ENCODE results near the gene EFCAB13.
A peak's percentile ranks its signal among the peaks of the same experiment; 100 is the strongest.

The EFCAB13 gene, protein sequence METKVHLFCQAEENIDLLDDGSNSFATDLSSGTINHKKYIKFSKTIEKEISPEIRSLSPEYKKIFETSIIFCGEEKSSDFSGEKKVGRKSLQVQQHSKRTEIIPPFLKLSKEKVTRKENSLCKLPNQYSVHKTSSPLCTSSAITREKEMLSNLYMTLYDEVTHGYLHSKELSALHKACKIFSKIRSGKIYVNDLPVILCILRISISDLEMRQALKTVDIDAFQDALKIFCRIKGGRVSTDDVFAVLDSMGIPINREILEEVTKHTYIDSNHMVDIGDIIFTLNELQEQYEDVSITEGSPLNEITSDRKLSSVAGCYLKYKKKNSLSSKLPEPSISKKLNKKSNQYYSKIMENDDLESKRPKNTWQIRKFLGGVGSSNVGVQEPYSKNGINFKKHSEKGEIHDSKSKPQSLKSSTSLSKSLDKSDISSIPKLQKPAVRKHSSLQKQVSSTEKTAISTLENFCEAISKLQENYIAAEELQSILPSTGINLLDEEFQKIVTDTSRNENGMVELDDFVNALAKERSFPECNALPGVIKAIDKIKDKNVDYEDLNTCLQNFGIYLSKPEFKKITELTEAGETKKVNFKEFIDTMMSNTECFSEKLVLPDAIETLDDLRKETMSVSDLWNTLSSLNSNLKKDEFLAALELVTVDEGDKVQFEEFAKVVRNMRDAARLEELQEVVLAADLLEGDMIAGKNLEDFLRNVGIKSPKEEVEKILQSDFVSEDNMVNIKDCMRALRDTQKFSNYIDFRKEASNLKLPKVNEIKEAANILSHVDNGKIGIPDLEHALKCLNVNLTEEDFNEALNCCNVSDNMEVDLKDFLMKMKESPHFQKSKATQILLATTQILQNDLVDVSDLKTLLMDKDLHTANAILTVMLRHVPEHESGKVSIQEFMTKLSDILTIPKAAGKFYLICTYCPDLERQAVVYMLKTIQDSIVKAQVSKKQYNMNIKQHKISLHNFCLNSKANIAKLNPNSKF

DNA sequence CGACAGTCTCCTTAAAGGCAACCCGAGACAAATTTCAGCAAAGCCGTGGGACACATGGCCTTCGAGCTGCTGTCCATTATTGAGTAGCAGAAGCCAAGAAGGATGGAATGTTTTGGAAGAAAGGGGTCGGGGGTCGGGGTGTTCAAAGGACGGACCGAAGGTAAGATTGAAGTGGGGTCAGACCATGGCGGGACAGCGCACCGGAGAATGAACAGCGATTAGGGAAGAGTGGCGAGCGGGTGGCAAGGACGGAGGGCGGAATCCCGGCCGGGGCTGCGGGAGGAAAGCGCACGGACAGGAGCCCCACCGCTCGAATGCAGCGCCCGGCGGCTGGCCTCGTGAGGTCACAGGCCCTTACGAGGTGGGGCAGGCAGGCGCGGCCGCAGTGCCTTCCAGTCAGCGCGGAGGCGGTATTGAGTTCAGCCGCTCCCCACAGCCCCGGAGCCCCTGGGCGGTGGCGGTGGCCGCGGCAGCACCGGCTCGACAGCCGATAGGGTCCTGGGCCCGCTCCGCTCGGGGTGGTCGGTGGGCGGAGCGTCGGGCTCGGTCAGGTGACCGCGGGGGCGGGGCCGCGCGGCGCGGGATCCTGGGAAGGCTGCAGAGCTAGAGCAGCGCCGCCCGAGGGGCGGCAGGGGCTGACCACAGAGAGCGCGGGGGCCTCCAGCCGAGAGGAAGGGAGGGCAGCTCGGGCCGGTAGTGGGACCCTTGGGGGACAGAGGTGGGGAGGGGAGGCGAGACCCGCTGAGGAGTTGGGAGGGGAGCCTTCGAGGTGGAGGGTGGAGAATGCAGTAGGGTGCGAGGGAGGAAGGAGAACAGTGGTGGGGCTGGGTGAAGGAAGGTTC lies at the start of gene EFCAB13:
Gene EFCAB13, plus strand, starts transcription at position 574 of the 842 bp plus-strand sequence. CDS start 4,399 bp downstream, outside the sequence.
- DNase-seq (ENCODE audit: low read depth, low spot score) = peak; percentile 73
- Histone ChIP-seq H3K36me3 (ENCODE audit: control insufficient read depth, insufficient read depth, low read length) (no peaks in the 10 kb centered on the region), H3K27me3 (ENCODE audit: control insufficient read depth, insufficient read depth, low read length) (no peaks in the 10 kb centered on the region; the same call in 1 of the 2 replicates), H3K27ac (ENCODE audit: low read length) (no peak within 1 kb of the TSS), H3K9me3 (ENCODE audit: control insufficient read depth, insufficient read depth, low read length) (no peaks in the 10 kb centered on the region), H3K4me3 (ENCODE audit: low read length) (peak within 1 kb of the TSS; percentile 65; the same call in 1 of the 2 replicates), H3K4me1 (ENCODE audit: control insufficient read depth, insufficient read depth, low read length) (peaks cover 3% of the 10 kb centered on the region; the same call in 1 of the 2 replicates)
- WGBS (ENCODE audit: insufficient coverage, insufficient read length) = no CpG with 5 or more reads among the region's 72 CpGs

DNA sequence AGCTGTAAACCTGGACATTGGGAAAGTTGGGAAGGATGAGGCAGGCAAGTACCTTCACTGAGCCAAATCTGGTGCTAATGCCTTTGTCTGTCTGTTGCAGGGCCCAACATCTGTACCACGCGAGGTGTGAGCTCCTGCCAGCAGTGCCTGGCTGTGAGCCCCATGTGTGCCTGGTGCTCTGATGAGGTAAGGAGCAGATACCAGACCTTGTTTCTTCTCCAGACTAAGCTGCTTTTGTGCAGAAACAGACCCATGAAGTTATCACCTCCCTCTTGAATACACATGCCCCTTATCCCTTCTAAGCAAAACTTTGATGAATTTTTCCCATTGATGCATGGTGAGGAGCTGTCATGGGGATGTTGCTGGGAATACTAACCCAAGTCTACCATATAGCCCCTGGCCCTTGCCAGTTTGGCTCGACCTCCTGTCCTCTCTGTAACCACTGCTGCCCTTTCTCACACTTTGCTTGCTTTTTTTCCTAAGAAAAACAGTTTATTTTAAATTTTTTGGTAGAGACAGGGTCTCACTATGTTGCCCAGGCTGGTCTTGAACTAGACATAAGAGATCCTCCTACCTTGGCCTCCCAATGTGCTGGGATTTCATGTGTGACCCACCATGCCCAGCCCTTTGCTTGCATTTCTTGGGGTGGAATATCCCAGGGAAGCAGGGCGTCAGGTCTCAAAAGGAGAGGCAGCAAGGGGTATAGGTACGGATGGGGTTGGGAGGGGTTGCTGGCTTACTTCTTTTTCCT lies 49.3 kb upstream of the EFCAB13 start:
- no peaks in the 10 kb centered on the region for H3K9me3 ChIP-seq (ENCODE audit: control insufficient read depth, insufficient read depth, low read length)
- no peaks in the 10 kb centered on the region for H3K27me3 ChIP-seq (ENCODE audit: control insufficient read depth, insufficient read depth, low read length)
- no peak overlapping the region for H3K27ac ChIP-seq (ENCODE audit: low read length)
- DNase-seq (ENCODE audit: low read depth, low spot score) = no peak
- no peak overlapping the region for H3K4me3 ChIP-seq (ENCODE audit: low read length)
- no peaks in the 10 kb centered on the region for H3K36me3 ChIP-seq (ENCODE audit: control insufficient read depth, insufficient read depth, low read length)
- peaks cover 5% of the 10 kb centered on the region; the same call in 1 of the 2 replicates for H3K4me1 ChIP-seq (ENCODE audit: control insufficient read depth, insufficient read depth, low read length)
- no CpG with 5 or more reads among the region's 5 CpGs for WGBS (ENCODE audit: insufficient coverage, insufficient read length)

DNA sequence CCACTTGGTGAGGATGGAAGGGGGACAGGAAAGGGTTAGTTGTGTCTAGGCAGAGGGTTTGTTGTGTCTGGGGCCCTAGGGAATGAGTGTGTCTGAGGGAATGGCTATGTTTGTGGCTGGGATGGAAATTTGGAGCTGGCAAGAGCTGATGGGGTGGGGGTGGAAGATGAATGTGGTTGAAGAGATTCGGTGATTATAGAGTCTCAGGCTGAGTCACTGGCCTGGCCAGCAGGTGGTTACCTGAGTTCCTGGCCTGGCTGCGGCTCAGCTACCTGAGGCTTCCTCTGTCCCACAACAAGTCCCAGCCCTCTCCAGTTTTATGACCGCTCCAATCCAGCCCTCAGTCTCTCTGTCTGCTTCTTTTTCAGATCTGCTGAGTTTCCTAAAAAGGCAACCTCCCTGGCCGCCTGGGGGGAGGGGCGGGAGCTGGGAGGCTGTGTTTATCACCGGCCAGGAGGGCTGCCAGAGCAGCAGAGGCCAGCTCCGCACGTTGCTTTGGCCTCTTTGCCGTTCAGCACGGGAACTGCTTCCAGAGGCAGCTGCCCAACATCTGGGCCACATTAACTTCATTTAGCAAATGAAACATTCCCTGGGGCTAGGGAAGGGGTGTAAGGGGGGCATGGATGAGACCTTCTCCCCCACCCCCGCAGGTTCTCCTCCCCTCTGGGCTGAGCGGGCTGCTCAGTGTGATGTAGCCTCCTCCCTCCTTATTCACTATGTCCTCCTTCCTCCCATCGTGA lies 48.3 kb upstream of the EFCAB13 start:
- H3K27ac ChIP-seq (ENCODE audit: low read length) = no peak overlapping the region
- H3K27me3 ChIP-seq (ENCODE audit: control insufficient read depth, insufficient read depth, low read length) = no peaks in the 10 kb centered on the region
- peaks cover 5% of the 10 kb centered on the region; the same call in 1 of the 2 replicates for H3K4me1 ChIP-seq (ENCODE audit: control insufficient read depth, insufficient read depth, low read length)
- no peaks in the 10 kb centered on the region for H3K36me3 ChIP-seq (ENCODE audit: control insufficient read depth, insufficient read depth, low read length)
- no peak overlapping the region for H3K4me3 ChIP-seq (ENCODE audit: low read length)
- H3K9me3 ChIP-seq (ENCODE audit: control insufficient read depth, insufficient read depth, low read length) = no peaks in the 10 kb centered on the region
- no CpG with 5 or more reads among the region's 13 CpGs for WGBS (ENCODE audit: insufficient coverage, insufficient read length)
- no peak for DNase-seq (ENCODE audit: low read depth, low spot score)

DNA sequence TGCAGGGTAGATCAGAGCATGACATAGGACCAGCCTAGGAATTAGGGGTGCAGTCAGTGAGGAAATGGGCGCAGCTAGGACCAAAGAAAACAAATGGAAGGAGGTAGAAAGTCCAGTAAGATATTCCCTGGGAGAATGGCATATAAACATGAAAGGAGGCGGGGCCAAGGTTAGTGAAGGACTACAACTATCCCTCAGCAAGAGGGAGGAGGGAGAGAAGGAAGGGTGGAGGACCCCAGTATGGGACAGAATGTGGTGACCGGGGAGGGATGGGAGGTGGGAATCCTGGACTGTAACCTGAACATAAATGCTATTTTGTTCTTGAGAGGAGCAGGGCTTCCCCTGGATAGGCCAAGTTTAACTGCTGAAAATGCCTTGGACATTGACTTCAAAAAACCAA lies 47.3 kb upstream of the EFCAB13 start:
- no peaks in the 10 kb centered on the region for H3K9me3 ChIP-seq (ENCODE audit: control insufficient read depth, insufficient read depth, low read length)
- no peaks in the 10 kb centered on the region for H3K36me3 ChIP-seq (ENCODE audit: control insufficient read depth, insufficient read depth, low read length)
- no peak overlapping the region for H3K4me3 ChIP-seq (ENCODE audit: low read length)
- no peak for DNase-seq (ENCODE audit: low read depth, low spot score)
- H3K4me1 ChIP-seq (ENCODE audit: control insufficient read depth, insufficient read depth, low read length) = peaks cover 5% of the 10 kb centered on the region; the same call in 1 of the 2 replicates
- H3K27me3 ChIP-seq (ENCODE audit: control insufficient read depth, insufficient read depth, low read length) = no peaks in the 10 kb centered on the region
- no CpG with 5 or more reads among the region's 3 CpGs for WGBS (ENCODE audit: insufficient coverage, insufficient read length)
- H3K27ac ChIP-seq (ENCODE audit: low read length) = no peak overlapping the region

DNA sequence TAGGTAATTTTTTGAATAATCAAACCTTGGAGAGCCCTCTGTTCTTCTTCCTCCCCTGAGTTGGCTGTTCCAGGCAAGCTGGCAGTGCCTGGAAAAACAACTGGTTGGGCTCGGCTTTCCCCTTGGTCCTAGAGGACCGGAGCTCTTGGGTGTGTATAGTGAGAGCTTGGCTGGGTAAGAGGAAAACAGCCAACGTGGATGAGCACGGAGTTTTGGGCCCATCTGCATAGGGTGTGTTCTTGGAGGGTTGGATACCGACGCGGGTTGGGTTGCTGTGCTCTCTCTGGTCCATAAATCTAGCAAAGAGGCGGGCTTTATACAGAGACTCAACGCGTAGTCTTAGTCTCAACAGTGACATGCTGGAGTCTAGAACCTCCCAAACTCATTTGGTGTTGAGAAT lies 46.9 kb upstream of the EFCAB13 start:
- Histone ChIP-seq H3K9me3 (ENCODE audit: control insufficient read depth, insufficient read depth, low read length) (no peaks in the 10 kb centered on the region), H3K36me3 (ENCODE audit: control insufficient read depth, insufficient read depth, low read length) (no peaks in the 10 kb centered on the region), H3K27me3 (ENCODE audit: control insufficient read depth, insufficient read depth, low read length) (no peaks in the 10 kb centered on the region), H3K27ac (ENCODE audit: low read length) (no peak overlapping the region), H3K4me3 (ENCODE audit: low read length) (no peak overlapping the region), H3K4me1 (ENCODE audit: control insufficient read depth, insufficient read depth, low read length) (peaks cover 5% of the 10 kb centered on the region; the same call in 1 of the 2 replicates)
- no peak for DNase-seq (ENCODE audit: low read depth, low spot score)
- WGBS (ENCODE audit: insufficient coverage, insufficient read length) = no CpG with 5 or more reads among the region's 10 CpGs

DNA sequence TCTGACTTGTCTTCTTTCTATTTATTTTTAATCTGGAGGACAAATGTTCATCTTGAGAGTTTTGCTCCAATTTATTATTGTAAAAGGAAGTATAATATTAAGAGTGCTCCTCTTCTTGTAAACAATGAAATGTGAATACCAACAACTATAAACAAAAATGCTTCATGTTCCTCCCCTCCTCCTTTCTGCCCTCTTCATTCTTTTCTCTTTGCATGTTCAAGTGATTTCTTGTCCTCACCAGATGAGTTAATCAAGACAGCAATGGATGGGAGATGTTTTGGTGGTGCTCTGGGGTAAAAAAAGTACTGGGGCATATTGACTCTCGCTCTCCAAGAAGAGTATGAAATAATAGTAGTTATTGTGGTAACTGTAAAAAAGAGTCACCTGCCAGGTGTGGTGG lies 45.8 kb upstream of the EFCAB13 start:
- no peak for DNase-seq (ENCODE audit: low read depth, low spot score)
- Histone ChIP-seq H3K27me3 (ENCODE audit: control insufficient read depth, insufficient read depth, low read length) (no peaks in the 10 kb centered on the region), H3K9me3 (ENCODE audit: control insufficient read depth, insufficient read depth, low read length) (no peaks in the 10 kb centered on the region), H3K36me3 (ENCODE audit: control insufficient read depth, insufficient read depth, low read length) (no peaks in the 10 kb centered on the region), H3K4me3 (ENCODE audit: low read length) (no peak overlapping the region), H3K27ac (ENCODE audit: low read length) (no peak overlapping the region), H3K4me1 (ENCODE audit: control insufficient read depth, insufficient read depth, low read length) (peaks cover 5% of the 10 kb centered on the region; the same call in 1 of the 2 replicates)
- WGBS (ENCODE audit: insufficient coverage, insufficient read length) = no CpG with 5 or more reads among the region's 1 CpG

DNA sequence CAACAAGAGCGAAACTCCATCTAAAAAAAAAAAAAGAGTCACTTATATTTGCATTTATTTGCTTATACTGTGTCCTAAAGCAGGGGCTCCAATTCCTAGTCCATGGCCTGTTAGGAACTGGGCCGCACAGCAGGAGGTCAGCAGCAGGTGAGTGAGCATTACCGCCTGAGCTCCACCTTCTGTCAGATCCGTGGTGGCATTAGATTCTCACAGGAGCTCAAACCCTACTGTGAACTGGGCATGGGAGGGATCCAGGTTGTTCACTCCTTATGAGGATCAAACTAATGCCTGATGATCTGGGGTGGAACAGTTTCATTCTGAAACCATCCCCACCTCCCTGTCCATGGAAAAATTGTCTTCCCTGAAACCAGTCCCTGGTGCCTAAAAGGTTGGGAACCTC lies 45.2 kb upstream of the EFCAB13 start:
- no peak for DNase-seq (ENCODE audit: low read depth, low spot score)
- WGBS (ENCODE audit: insufficient coverage, insufficient read length) = no CpG with 5 or more reads among the region's 4 CpGs
- Histone ChIP-seq H3K9me3 (ENCODE audit: control insufficient read depth, insufficient read depth, low read length) (no peaks in the 10 kb centered on the region), H3K27ac (ENCODE audit: low read length) (no peak overlapping the region), H3K4me3 (ENCODE audit: low read length) (no peak overlapping the region), H3K27me3 (ENCODE audit: control insufficient read depth, insufficient read depth, low read length) (no peaks in the 10 kb centered on the region), H3K36me3 (ENCODE audit: control insufficient read depth, insufficient read depth, low read length) (no peaks in the 10 kb centered on the region), H3K4me1 (ENCODE audit: control insufficient read depth, insufficient read depth, low read length) (peaks cover 5% of the 10 kb centered on the region; the same call in 1 of the 2 replicates)

DNA sequence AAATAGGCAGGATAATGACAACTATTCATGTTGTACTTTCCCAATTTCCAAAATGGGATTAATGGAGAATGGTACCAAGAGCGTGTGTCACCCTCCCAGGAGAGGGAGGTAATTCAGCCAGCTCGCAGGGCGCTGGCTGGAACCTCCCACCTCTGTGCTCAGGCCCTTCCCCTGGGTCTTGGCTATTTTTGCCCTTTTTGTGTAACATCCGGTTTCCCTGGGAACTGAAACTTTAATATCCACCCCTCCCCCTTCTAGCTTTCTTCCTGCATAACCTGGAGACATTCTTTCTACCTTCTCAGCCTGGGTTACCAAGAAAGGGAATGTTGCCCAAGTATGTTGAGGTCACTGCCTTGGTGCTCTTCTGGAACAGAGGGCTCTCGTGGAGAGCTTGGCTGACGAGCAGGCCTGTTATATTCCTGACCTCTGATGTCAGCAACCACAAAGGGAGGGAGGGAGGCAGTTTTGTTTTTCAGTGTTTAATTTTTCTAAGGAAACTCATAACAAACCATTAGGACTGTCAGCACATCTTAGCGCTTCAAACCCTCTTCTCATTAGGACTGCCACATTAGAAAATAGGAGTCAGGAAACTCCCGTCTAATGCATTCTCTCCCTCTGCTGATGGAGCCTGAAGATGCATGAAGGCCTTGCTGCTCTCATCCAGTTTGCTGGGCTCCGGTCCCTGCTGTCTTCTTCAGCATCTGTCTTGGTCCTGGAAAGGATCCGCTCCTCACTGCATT lies 44.5 kb upstream of the EFCAB13 start:
- WGBS (ENCODE audit: insufficient coverage, insufficient read length) = no CpG with 5 or more reads among the region's 10 CpGs
- Histone ChIP-seq H3K9me3 (ENCODE audit: control insufficient read depth, insufficient read depth, low read length) (no peaks in the 10 kb centered on the region), H3K27ac (ENCODE audit: low read length) (no peak overlapping the region), H3K4me3 (ENCODE audit: low read length) (no peak overlapping the region), H3K4me1 (ENCODE audit: control insufficient read depth, insufficient read depth, low read length) (peaks cover 5% of the 10 kb centered on the region; the same call in 1 of the 2 replicates), H3K36me3 (ENCODE audit: control insufficient read depth, insufficient read depth, low read length) (no peaks in the 10 kb centered on the region), H3K27me3 (ENCODE audit: control insufficient read depth, insufficient read depth, low read length) (no peaks in the 10 kb centered on the region)
- no peak for DNase-seq (ENCODE audit: low read depth, low spot score)
